Left cardiac atrium (tissue), 4 donors: ENCODE data around the gene MLLT6. TPM values are rescaled to one million over a fixed set of nuclear protein-coding genes. Genes with fewer than 3 reads are reported as not detected.

Experiments
- ATAC-seq, 2 donors: fragments of 200-7000 bp; cut with Tn5 transposase; one replicate each; pipeline ENCODE4 v1.9.1; 2020; ENCODE audit warnings: mild to moderate bottlenecking in 2 of 2, moderate library complexity in 2 of 2
- DNase-seq: peaks from one replicate; pipeline ENCODE4 v3.0.0-alpha.2; 2020
- intact Hi-C, 2 donors: fragments of 100-400 bp; cut with DNase I; formaldehyde crosslinking; loops; one replicate each; pipeline versions ENCODE4 v1.14.1 to v1.15.1; 2022 to 2023
- long read RNA-seq: library from polyadenylated mRNA; unstranded; transcript quantifications from one replicate; pipeline ENCODE4 v2.0.0, GENCODE V29; 2021
- total RNA-seq, 2 donors: library from RNA; stranded (reverse); fragmentation: NEBNext Ultra II Directional; extraction: Animal tissue kit (Norgen Biotek cat#: 25700); gene quantifications; one replicate each; pipeline ENCODE4 v1.2.1, GENCODE V29; 2021
- donor health status: DM: no; HTN: yes; CAD: no.
- donor health status: DM: no; HTN: yes; CAD: no; lungs with severe emphysema.
- donor health status: DM: yes; HTN: yes; CAD: no.
- donor health status: Dilated cardiomyopathy.

The MLLT6 gene
- 10 to 100 TPM; 76.1 to 88.9 TPM for total RNA-seq
- long read RNA-seq, transcript MLLT6-205 (1 exons, 2,937 nt) = major isoform, 28 of 59 reads
- long read RNA-seq, partial matches to known transcripts = 10 of 59 reads
- long read RNA-seq, other reads (novel, unspliced or antisense) = 21 of 59 reads

DNA sequence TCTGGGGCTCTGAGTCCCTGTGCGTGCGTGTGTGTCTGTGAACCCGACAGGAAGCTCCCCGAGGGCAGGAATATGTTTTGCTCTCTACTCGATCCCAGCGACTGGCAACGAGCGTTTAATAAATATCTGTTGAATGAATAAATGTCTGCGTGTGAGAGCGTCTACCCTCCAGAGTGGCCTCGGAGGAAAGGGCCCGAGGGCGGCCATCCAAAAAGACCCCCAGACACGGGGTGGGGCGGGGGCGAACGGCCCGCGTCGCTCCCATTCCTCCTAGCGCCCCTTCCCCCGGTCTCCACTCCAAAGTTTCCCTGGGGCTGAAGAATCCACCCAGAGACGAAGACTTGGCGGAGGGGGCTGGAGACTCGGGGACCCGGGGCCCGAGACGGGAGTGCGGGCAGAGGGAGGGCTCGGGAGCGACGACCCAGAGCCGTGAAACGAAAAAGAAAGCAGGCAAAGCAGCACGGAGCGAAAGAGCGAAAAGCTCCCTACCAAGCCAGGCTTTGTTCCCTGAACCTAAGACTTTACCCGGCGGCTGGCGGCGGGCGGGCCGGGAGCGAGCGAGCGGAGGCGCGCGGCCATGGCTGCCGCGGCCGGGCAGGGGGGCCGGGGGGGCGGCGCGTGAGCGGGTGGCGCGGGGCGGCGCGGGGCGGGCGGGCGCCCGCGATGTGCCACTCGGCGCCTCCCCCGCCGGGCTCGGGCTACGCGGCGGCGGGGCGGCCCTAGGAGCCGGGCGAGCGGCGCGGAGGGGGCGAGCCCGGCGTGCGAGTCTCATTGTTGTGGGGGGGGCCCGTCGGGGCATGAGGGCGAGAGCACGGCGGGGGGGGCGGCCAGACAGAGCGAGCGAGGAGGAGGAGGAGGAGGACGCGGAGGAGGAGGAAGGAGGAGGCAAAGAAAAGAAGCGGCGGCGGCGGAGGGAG is at the start of gene MLLT6:
Gene MLLT6 (plus strand): TSS at position 668 of the 917 bp plus-strand sequence. CDS start 360 bp downstream, outside the sequence.
- intact Hi-C loops = loop anchor here in 1 of 2 donors (5.0 kb wide), 1 partner anchor 42 kb away; the partner anchor contains the start of gene PCGF2
- peak; percentile 83 for DNase-seq
- peak; percentile 40 to 60 for ATAC-seq

DNA sequence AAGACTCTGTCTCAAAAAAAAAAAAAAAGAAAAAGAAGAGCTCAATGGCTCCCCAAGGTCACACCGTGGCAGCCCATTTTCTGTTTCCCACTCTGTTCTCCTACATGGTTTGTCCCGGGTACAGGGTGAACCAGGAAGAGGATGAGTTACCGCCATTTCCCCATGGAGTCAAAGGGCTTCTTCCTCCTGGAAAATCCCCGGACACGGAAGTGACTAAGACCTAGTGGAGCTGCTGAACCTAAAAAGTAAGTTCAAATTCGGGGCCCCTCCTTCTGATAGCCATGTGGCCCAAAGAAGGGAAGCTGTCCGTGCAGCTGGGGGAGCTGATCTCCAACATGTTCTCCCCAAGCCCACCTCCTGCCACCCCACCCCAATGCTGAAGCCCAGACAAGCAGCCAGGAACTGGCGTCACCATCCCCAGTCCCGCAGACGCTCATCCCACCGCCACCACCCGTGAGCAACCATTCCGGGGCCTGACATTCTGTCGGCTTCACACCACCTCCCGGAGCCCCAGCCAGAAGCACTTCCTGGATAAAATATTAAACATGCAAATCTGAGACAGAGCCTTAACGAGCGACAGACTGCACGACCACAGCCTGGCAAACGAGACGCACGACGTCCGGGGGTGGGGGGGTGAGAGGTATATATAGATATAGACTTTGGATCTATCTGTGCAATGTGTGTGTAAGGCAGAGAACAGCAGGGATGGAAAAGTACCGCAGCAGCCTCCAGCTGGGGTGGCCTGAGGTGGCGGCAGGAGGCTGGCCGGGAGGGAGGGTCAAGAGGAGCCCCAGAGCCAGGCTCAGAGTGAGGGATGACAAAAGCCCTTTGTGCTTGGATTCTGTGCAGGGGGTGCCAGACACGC is 47.9 kb upstream of the MLLT6 start:
- no peak for DNase-seq
- intact Hi-C loops = no loop called here
- ATAC-seq = no peak

DNA sequence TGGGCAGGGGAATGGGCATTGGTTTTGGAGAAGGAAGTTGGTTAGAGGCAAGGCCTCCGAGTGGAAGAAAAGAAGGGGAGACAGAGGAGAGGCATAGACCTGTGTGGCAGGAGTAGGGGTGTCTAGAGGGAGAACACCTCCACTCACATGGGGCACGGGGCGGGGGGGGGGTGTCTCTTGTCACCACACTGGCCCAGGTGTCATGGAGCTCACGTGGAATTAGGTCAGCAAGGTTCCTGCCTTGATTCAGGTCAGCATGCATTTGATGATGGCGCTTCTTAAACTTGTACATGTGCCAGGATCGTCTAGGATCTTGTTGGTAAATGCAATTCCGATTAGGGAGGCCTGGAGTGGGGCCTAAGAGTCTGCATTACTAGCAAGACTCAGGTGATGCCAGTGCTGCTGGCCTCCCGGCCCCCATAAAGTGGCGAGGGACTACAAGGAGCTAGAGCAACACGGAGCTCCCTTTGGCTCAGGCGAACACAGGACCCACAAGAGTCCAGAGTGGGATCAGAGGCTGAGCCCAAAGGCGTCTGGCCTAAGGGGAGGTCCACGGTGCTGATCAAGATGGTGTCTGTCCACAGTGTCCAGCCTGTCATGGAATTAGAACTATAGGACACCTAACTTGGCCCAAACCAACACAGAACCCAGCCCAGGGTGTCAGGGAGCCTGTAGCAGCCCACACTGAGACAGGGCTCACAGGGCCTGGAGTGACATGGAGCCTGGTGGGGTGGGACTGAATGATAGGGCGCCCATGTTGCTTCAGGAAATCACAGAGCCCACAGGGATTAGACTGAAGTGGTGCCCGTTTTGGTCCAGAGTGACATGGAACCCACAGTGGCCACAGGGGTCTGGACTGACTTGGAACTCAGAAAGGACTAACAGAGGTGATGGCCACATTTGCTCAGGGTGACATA is 47.0 kb upstream of the MLLT6 start:
- no peak for ATAC-seq
- intact Hi-C loops = no loop called here

DNA sequence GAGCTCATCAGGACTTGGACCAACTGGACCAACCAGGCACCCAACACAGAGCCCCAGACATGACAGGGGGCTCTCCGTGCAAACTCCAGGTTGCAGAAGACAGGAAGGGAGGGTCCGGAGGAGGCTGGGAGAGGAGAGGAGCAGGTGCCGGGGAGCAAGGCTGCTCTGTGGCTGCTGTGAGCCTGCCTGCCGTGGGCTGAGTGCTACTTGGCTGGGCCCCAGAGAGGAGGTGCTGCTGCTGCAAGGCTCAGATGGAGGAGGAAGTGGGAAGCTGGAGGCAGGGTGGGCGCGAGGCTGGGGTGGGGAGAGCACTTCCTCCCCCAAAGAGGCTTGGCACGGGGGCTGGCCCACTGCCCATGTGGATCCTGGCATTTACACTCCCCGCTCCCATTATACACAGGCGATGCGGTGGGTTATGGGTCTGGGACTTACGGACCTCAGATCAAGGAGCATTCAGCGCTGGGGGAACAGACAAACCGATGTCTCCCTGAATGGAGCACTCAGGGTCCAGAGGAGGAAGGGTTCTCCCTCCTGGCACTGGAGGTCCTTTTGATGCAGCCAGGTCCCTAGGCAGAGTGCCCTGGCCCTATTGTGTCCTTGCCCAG is 46.2 kb upstream of the MLLT6 start:
- DNase-seq (peak; percentile 32), ATAC-seq (no peak)
- intact Hi-C loops = no loop called here

More for the DNA sequence above, 47.0 kb upstream of the MLLT6 start:
- DNase-seq = no peak

DNA sequence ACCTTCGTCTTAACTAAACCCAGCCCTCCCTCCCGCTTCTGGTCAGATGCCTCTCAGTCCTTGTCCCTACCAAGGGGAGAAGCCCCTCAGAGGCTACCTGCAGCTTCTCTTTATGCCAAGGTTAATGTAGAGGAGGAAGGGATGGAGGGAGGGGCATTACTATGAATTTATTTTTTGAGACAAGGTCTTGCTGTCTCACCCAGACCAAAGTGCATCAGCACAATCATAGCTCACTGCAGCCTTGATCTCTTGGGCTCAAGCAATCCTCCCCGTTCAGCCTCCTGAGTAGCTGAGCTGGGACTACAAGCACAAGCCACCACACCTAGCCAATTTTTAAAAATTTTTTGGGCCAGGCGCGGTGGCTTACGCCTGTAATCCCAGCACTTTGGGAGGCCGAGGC is 45.7 kb upstream of the MLLT6 start:
- ATAC-seq (no peak), DNase-seq (no peak)
- intact Hi-C loops = no loop called here

DNA sequence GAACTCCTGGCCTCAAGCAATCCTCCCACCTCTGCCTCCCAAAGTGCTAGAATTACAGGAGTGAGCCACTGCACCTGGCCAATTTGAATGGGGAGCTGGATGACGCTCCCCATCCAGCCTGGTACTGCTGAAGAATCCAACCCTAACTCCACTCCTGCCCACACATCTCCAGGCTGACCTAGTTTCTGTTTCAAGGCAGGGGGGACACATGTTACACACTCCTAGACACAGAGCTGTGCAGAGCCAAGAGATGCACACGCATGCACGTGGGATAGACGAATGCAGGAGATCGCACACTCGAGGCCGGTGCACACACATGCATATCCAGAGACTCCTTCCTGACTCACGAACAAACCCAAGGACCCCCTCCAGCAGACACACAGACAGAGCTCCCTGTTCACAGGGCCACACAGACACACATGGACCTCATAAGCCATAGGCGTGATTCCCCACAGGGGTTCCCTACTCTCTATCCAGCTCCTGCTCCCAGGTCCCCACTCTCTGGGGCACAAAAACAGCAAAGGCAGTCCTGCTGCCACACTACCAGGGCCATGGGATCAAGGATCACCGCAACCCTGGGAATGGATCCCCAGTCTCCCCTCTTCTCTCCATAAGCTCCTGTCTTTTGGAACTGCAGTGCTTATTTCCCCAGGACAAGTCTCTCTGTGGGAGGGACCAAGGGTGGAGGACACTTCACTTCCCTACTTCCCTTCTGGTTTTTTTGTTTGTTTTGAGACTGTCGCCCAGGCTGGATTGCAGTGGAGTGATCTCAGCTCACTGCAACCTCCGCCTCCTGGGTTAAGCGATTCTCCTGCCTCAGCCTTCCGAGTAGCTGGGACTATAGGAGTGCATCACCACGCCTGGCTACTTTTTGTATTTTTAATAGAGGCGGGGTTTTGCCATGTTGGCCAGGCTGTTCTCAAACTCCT is 44.7 kb upstream of the MLLT6 start:
- intact Hi-C loops = loop anchor here (10.0 kb wide), 2 partner anchors 106 to 236 kb away; partner anchors contain the start of gene ARHGAP23 (in 2 of the 2)
- ATAC-seq (peak in 1 of 2 donors; percentile 24), DNase-seq (no peak)

DNA sequence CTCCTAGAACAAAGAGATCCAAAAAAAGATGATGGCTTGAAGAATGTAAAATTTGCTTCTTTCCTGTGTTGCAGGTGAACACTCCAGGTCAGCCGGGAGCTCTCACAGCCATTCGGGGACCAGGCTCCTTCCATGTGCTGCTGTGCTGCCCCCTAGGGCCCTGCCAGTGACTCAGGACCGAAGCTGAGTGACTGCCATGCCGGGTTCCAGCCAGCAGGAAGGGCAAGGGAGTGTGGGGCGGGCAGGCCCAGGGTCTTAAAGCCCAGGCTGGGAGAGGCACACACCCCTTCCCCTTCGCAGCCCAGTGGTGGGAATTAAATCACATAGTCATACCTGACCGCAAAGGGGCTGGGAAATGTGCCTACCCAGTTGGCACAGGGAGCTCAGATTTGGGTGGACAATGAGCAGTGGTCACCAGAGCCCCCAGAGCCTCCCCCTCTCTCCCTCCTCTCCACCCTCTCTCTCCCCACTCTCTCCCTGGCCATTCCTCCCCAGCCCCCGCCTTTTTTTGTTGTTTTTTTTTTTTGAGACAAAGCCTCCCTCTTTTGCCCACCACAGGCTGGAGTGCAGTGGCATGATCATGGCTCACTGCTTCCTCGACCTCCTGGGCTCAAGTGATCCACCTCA is 41.8 kb upstream of the MLLT6 start:
- DNase-seq (peak; percentile 47), ATAC-seq (peak; percentile 62 to 83)
- intact Hi-C loops = loop anchor here (10.0 kb wide), 2 partner anchors 108 to 238 kb away; partner anchors contain the start of gene ARHGAP23 (in 2 of the 2)

DNA sequence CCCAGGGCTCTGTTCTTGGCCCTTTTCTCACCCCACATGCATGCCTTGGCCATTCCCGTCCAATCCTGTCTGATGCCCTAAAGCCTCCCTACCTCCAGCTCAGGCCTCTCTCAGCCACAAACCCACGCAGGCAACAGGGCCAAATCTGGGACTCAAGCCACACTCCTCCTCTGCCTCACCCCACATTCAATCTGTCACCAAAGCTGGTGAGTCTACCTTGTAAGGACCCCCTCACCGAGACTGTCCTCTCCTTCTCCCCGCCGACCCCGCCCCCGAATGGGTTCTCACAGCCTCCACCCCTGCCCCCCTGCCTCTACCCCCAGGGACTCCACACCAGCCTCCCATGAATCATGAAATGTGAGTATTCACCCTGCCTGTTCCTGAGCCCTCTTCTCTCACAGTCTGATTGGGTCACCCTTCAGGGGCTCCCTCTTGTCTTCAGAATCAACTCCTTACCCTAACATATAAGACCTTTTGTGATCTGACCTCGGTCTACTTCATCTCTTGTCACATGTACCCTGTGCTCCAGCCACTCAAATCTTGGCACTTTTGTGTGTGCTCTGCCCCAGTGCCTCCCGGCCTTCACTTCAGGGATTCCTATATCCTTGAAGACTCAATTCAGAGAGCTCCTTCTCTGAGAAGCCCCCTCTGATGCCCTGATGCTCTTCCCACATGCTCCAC is 41.0 kb upstream of the MLLT6 start:
- ATAC-seq = no peak
- DNase-seq = no peak
- intact Hi-C loops = loop anchor here (10.0 kb wide), 2 partner anchors 109 to 239 kb away; partner anchors contain the start of gene ARHGAP23 (in 2 of the 2)

DNA sequence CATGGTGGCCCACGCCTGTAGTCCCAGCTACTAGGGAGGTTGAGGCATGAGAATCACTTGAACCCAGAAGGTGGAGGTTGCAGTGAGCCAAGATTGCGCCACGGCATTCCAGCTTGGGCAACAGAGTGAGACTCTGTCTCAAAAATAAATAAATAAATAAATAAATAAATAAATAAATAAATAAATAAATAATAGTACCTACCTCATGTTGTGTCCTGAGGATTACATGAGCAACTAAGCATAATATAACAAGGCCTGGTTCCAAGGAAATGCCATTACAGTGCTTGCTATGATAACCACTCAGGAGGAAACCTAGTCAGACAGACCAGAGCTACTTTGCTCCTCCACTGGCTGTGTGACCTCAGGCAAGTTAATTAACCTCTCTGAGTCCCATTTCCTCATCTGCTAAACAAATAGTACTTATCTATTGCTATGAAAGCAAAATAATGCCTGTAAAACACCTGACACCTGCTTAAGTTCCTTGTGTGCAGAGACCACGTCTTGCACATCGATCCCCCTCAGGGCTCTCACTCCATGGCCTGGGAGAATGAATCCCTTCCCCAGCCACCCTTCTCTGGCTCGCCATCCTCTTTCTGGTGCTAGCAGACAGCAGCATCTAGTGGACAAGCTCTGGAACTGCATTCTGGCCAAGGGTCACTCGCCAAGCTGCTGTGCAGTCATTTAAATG is 37.8 kb upstream of the MLLT6 start:
- intact Hi-C loops = loop anchor here (5.0 to 10.0 kb wide), 4 partner anchors 110 to 242 kb away; partner anchors contain the start of gene ARHGAP23 (in 2 of the 2)
- ATAC-seq = peak; percentile 64 to 70

DNA sequence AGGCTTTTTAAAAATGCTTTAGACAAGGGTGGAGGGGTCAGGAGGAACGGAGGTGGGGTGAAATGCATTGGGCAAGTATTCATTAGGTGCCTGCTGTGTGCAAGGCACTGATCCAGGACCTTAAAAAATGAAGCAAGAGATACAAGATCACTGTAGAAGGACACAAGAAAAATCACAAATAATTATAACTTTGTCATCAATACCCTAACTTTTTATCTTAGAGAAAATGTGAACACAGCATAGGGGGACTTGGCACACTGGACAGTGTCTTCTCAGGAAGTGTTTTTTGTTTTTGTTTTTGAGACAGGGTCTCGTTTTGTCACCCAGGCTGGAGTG is 37.3 kb upstream of the MLLT6 start:
- no peak for DNase-seq

More for the DNA sequence above, 37.8 kb upstream of the MLLT6 start:
- DNase-seq = peak; percentile 73

DNA sequence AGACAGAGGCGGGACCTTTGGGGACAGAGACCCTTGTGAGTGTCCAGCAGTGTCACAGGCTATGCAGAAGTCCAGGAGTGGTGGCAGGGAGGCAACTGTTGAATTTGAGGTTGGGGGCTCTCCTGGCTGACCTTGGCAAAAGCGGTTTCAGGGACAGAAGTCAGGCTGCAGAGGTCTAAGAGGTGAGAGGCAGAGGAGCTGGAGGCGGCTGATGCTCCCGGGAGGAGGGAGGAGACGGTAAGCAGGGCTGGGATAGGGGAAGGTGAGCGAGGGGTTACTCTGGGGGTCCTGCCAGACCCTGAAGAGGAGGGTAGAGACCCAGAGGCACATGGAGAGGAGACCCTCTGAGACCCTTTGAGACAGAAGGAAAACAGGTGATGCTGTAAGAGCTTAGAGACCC is 35.6 kb upstream of the MLLT6 start:
- no peak for ATAC-seq
- intact Hi-C loops = loop anchor here (5.0 to 10.0 kb wide), 4 partner anchors 112 to 245 kb away; partner anchors contain the start of gene ARHGAP23 (in 2 of the 2)
- DNase-seq = no peak

More for the DNA sequence above, 37.3 kb upstream of the MLLT6 start:
- ATAC-seq = no peak
- intact Hi-C loops = loop anchor here (5.0 to 10.0 kb wide), 4 partner anchors 110 to 243 kb away; partner anchors contain the start of gene ARHGAP23 (in 2 of the 2)

DNA sequence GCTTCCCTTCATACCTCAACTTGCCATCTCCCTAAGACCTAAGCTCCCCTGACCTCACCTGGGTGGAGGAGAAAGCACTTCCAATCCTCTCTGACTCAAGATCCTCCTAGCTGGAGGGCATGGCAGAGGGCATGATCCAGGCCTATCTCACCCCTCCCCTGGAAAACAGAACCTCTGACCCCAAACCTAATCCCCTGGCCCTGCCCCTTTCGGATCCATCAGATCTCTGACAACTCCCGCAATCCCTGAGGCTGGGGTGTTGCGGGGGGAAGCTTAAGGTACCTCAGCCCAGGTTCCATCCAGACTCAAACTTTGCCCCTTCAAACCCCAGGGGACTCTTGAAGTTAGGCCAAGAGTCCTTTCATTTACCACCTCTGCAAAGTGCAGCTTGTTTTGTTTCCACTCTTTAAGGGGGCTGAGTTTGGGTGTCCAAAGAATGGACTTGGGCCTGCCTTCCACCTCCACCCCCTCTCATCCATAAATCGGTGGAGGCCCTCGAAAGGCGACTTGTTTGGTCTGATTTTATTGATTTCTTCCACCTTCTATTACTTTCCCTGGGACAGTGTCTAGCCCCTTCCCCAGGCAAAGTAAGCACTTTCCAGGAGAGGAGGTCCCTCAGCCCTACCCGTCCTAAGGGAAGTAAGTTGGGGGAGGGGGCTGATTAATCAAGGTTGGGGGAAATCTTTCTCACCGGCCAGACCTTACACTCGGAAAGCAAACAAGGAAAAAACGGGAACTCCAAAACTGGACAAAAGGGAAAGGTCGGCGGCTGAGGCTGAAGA is 32.9 kb upstream of the MLLT6 start:
- ATAC-seq = no peak
- intact Hi-C loops = no loop called here

DNA sequence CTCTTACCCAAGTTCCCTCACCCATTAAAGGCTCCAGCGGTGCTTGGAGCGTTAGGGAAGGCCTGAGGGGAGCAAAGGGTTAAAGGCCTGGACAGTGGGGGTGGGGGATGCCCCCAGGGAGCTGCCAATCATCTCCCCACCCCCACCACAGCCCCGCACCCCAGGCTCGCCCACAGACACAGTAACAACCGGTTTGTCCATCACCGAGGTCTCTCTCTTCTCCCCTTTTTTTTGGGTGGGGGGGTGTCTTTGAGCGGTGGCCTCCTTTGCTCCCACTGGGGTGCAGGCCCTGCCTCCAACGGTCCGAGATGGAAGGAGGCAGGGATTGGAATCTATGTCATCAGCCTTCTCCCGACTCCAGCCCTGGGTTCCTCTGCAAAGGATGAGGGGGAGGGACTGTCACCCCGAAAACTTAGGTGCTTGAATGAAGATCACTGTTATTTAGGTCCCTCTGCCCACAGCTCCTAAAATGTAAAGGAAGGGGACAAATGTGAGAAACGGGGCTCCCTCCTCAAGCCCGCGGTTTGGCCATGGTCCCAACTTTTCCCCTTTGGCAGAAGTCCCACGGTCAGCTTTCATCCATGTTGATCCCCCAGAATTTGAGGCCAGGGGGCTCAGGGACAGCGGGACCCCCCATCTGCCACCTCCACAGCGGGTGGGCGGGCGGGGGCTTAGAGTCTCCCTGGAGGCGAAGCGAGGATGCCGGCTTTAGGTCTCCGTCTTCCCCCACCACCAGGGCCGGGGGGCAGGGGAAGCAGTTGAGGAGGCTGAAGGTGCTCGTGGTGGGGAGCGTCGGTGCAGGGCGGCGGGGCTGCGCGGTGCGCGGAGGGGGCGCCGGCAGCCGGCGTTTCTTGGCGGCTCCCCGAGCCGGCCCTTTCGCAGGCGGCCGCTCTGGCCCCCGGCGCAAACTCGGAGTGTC is 32.0 kb upstream of the MLLT6 start:
- no peak for ATAC-seq
- DNase-seq = no peak
- intact Hi-C loops = no loop called here

More for the DNA sequence above, 32.9 kb upstream of the MLLT6 start:
- no peak for DNase-seq
